Measurements from ENCODE around the gene ARHGAP29.

ARHGAP29 gene

DNA sequence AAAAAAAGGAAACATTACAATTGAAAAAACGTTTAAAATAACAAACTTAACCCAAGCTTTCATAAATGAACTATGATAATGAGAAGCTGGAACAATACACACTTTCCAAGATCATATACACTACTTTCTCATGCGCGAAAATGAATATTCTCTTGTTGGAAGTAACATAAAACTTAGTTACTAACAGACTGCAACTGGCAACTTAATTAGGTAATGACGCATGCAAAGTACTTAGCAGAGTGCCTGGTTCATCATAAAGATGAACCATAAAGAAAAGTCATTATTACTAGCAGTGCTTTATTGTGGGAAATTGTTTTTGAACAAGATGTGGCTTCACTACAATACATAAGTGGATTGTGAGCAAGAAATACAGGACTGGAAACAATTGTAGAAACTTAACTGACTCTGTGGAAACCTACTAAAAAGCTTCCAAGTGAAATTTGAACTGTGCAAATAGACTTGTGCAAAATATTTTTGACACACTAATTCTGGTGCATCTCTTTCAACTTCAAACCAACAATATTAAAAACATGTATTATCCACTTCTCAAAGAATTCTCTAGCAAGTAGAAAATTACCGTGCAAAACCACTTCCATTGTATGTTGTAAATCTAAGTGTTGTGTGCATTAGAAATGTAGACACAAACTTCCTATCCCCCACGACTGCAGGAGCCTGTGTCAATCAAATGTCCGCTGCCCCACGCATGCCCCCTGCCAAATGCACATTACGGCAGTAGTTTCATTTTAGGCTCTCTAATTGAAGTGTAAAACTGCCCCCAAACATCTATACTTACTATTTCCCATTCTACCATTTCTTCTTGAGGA, 2.0 kb downstream of the ARHGAP29 start:
- no peak for DNase-seq

DNA sequence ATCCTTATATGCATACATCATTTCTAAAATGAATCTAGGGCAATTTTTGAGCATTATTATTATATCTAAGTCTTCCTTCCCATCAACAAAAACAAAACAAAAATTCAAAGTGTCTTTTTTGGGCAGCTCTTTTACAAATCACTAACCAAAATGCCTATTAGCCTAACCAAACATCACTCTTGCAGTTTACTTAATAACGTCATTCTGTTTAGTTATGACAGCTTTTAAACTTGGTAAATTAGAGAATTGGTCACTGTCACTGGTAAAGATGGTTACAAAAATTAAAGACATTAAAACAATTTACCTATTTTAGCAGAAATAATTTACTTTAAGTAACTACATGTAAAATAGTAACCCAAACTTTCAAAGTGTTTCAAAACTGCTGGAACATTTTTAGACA, 2.8 kb downstream of the ARHGAP29 start:
- DNase-seq = no peak

DNA sequence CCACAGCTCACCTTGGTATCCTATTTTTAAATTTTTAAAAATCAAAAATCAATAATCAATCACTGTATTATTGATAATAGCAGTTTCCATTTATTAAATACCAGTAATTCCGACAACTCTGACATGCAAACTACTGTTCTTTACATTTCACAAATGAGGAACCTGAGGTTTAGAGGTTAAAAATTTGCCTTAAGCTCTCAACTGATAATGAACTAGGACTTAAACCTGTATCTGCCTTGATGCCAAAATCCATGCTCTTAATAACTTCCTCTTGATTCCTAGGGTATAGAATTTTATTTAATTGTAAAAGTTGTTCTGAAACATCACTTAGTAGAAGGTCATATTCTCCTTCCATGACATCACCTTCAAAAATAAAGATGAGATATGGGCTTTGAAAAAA, 5.6 kb downstream of the ARHGAP29 start:
- no peak for DNase-seq

DNA sequence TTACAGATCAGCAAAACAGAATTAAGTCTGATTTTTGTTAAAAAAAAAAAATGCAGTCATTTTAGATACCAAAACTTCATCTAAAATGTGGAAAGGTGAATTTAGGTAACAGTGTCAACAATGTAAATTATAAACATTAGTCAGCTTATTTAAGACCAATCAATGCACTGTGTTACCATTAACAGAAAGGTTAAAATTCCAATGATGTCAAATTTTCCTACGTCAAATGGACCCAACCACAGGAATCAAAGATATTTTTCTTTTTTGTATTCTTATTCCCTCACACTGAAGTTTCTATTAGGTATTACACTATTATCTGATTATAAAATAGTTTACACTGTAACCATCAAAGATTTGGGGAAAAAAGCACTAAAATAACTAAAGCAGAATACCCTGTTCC, 6.5 kb downstream of the ARHGAP29 start:
- DNase-seq = no peak

DNA sequence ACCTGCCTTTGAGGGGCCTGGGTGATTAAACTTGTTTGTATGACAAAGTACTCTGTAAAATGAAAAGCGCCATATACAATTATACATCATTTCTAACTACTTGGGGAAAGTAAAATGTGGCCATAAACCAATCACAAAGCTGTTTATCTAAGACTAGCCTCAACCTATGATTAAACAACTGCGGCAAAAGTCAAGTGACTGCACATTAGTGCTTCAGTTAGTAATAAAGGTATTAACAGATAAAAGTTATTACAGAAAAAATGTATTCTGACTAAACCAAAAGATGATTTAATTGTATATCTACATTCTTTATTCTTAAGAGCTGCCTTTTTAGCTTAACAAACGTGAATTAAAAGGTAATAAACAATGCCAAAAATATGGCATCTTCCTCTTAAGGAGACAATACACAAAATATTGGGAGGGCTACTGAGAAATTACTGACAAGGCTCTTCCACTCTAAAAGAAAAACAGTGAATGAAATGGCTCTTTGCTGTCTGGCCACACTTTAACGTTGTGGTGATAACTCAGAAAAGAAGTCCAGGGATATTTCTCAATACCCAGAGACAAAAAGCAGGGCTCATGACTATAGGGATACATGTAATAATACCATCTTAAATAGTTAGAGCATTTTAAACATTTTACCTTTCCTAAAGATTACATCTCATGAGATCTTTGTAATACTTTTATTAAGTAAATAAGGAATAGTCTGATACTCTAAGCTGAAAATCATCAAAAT, 8.6 kb downstream of the ARHGAP29 start:
- DNase-seq = no peak

DNA sequence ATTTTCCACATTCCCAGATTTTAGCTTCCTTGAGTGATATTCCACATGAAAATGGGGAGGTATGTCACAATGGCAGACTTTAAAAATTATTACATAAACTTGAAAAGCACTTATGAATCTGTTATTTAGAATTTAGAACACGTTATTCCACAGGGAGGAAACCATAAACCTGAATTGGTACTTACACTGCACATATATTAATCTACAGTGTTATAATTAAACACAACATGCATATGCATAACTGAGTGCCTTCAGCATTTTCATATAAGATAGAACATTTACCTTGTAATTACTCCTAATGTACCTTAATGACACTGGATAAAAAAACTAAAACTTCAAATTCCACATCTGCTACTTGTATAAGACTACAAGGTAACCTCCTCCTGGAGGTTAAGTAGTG, 9.8 kb downstream of the ARHGAP29 start:
- DNase-seq = no peak

DNA sequence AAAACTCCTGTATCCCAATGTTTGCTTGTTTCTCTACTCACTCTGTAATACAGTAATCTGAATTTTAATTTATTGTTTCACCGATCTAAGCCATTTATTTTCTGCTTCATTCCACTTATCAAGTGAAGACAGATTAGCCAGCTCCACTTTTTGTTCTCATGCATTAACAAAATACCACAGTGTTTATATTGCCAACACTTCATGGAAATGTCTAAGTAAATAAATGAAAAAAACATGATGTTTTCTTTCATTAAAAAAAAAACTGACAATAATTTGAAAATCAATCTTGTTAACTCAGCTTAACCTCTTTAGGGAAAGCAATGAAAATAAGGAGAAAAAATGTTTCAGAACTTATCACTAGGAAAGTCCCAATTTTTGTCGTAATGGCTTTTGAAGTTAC, 11.5 kb downstream of the ARHGAP29 start:
- DNase-seq = no peak

DNA sequence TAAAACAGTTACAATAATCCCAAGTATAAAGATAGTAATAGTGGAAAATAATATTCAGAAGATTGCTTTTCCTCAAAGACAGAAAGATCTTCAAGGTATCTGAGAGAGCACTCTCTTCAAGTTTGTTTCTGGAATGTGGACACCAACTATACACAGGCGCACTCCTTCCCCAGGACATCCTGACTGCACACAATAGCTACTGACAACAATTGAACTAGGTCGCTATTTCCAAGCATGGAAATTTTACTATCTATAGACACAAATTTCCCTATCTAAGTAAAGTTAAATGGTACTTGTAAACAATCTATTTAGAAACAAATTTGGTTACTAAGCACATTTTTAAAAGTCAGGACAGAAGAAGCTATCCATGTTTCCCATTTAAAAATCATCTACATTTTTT, 19.1 kb downstream of the ARHGAP29 start:
- DNase-seq = no peak

DNA sequence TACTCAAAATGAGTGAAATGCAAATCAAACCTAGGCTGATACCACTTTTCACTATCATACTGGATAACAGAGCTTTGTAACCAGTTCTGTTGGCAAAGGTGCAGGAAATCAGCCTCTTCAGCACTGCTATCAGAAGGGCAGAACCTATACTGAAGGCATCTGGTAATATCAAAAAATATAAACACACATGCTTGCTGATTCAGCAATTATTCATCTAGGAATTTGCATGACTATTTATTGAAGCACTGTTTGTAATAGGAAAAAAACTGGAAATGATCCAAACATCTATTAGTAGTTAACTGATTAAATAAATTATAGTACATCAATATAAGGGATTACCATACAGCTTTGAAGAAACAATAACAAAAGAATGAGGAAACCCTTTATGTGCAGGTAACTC, 21.4 kb downstream of the ARHGAP29 start:
- DNase-seq = no peak

DNA sequence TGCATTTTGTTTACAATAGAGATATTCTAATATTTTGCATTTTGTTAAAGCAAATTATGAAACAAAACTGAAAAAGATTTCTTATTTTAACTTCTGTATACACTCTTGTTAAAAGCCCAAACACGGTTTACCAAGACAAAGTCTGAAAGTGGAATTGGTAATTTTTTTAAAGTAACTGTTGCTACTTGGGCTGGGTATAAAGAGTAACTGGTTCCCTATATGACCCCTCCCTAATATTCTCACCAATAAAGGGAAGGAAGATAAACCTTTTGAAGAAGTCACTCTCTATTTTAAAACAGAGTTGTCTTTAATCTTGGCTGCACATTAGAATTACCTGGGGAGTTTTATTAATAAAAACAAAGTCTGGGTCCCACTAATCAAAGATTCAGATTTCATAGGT, 27.4 kb downstream of the ARHGAP29 start:
- DNase-seq = no peak

DNA sequence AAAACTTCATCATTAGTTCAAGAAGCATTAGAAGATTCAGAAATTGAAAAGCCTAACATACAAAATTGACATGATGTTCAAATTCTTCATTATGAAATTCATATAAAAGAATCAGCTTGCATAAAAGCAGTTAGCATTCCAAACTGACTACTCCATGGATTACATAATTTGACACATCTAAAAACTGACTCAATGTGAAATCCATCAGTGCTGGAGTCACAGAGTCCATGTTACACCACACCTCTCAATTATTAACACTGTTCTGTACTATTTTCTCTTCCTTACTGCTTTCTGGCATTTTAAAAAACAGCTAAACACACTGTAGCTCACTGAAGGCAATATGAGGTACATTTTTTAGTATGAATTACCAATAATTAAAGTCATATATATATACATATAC, 28.0 kb downstream of the ARHGAP29 start:
- DNase-seq = no peak

DNA sequence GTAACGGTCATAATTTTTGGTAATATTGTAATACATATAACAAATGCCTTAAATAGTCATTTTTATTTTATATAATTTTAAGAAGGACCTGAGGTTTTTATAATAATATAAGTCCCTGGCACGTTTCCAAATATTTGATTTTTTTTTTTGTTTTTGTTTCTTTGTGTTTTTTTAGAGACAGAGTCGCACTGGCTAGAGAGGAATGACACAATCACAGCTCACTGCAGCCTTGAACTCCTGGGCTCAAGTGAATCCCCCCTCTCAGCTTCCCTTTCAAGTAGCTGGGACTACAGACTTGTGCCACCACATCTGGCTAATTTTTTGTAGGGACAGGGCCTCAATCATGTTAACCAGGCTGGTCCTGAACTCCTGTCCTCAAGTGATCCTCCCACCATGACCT, 29.7 kb downstream of the ARHGAP29 start:
- no peak for DNase-seq

DNA sequence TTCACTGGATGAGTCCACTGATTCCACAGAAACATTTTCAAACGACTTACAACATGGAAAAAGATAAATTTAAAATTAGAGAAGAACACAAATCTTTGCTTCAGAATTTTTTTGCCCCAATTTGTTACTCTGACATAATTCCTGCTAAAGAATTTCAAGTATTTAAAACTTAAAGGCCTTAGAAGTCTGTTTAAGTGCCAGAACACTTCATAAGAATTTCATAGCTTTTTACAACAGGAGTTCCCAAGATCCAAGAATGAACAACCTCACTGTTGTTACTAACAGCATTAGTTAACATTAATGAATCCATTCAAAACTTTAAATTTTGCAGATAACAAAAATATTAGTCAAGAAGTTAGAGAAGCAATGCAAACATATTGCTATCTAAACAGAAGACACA, 31.7 kb downstream of the ARHGAP29 start:
- DNase-seq = no peak

DNA sequence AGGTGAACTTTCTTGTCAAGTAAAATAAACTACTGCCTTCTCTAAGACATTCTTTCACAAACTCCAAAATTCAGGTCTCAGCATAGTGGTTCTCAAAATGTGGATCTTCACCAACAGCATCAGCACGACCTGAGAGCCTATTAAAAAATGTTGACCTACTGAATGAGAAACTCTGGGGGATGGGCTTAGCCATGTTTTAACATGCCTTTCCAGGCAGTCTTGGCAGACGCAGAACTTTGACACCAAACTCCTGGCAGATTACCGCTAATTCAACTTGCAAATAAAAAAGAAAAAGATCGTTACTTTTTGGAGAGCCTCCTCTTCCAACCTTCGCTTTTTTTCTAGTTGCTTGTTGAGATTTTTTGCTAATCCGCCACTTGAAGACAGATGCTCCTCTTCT, 35.1 kb downstream of the ARHGAP29 start:
- DNase-seq = no peak

DNA sequence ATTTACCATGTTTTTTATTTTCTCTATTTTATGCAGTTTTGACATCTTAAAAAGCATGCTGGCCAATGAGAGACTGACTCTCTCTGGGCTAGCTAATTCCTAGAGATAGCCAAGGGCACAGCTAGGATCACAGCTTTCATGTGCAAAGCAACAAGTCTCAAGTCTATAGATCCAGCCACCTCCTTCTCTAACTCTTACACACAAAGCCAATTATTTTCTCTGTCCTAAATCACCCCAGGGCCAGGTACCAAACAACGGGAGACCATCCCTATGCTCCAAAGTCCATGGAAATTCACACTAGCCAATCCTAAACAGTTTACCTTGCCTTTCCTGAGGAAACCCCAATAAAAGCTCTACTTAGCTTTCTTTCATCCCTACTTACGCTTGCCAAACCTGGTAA, 38.0 kb downstream of the ARHGAP29 start:
- no peak for DNase-seq

DNA sequence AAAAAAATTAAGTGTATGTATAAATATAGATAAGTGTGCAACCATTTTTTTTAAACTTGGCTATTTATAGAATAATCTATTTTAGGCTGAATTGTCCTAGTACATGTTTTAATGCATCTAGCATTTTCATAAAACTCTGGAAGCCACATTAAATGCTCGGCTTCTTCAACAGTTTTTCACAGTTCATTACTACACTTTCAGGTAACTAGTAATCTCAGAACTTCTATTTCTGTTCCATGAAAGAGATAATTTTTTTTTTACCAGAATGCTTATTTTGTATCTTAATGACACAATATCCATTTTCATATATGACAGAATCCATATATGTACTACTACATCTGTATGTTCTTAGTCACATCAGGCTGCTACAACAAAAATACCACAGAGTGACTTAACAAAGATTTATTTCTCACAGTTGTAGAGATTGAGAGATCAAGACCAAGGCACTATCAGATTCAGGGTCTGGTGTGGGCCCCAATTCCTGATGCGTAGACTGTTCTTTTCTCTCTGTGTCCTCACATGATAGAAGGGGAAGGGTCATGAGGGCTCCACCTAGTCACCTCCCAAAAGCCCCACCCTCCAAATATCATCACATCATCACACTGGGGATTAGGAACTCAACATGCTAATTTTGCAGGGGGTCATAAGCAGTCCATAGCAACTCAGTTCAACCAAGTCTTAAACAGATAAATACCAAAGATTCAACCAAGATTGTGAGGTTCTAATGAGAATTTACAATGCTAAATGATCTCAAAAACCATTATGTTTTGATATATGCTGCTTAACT, 43.1 kb downstream of the ARHGAP29 start:
- DNase-seq = no peak

DNA sequence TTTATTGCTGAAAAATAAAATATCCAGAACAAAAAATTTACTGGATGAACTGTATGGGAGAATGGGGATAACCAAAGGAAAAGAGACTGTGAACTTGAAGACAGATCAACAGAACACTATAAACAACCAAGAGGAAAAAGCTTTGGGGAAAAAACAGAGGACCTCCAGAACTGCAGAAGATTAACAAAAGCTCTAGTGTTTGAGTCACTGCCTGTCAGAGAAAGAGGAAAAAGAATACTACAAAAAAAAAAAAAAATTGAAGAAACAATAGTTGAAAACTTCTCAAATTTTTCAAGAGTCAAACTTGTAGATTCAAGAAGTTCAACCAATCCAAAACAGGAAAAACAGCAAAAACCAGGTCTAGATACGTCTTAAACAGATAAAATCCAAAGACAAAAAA, 44.3 kb downstream of the ARHGAP29 start:
- DNase-seq = no peak

DNA sequence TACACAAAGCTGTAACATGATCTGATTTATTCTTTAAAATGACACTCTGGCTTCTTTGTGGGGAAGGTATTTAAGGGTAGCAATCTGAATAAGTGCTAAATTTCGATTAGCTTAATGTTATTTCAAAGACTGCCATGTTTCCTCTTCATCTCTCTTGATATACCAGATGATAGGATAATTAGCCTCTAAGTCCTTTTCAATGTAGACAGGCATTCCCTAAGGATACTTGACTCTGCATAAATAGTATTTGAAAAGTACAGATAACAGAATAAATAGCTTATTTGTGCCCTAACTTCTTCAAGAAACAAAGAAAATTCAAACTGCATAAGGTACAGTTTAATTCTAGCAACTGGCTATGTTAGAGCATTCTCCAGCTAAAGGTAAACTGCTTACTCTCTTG, 46.2 kb downstream of the ARHGAP29 start:
- DNase-seq = no peak

DNA sequence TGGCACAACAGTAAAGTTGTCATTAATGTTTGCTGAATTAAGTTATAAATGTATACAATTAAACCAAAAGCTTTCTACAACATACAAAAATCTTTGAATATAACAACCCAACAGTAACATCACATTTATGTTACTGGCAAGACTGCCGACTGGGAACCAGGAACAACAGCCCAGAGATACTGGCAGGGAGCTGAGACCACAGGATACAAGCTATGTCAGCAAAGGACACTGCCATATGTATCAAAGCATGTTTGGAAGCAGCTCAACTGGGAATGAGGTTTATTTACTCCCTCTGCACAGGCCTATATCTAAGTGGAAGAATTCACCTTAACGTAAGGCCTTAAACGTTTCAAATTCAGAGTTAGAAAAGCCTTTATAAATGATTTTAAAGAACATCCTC, 50.4 kb downstream of the ARHGAP29 start:
- DNase-seq = no peak

DNA sequence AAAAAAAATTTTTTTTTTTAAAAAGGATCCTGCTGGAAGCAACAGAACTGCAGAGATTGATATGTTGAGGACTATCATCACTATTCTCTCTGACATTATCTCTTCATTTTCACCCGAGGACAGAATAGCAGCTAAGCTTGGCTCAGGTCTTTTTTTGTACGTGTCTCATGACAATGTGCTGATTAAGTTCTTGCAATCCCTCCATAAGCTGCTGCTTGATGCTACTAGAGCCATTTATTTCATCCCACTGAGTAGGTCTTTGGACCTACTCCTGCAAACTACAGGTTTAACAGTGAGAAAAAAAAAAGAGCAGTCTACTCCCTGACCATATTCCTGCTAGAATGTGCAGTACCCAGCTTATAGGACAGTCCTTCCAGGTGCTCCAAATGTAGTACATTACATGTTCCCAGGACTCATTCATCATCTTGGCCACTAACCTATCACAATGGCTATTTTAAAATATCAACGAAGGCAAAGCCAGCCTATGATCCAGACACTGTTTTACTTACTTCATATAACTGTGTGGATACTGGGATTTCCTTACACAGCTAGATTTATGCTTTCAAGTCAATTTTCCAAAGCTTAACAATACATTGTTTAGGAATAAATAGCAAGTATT, 54.1 kb downstream of the ARHGAP29 start:
- no peak for DNase-seq

DNA sequence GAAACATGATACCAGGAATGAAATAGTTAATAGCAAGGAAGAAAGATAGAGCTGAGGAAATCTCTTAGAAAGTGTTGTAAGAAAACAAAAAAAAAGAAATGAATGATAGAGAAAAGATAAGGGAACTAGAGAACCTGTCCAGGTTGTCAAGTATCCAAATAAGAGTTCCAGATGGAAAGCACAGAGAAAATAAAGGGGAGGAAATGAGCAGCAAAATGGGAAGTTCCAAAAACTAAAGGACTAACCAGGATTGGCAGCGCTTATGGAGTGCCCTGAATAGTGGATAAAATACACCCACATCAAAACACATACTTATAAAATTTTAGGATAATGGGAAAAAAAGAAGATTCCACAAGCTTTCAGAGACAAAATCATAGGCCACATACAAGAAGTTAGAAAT, 55.2 kb downstream of the ARHGAP29 start:
- no peak for DNase-seq

DNA sequence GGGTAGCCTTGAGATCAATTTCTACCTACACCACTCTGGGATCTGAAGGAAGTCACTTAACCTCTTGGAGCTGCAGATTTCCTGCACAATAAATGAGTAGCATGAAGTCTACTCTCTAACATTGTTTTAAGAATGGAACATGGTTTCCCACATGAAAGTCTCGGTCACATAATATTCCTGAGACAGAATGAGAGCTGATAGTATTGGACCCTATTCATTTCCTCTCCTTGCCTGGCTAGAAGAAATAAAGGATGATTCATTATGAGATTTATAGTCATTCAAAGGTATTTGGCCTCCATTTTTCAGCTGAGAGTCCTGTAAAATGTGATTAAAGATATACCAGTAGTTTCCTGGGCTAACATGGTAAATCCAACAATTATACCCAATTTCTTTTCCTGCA, 56.7 kb downstream of the ARHGAP29 start:
- no peak for DNase-seq

DNA sequence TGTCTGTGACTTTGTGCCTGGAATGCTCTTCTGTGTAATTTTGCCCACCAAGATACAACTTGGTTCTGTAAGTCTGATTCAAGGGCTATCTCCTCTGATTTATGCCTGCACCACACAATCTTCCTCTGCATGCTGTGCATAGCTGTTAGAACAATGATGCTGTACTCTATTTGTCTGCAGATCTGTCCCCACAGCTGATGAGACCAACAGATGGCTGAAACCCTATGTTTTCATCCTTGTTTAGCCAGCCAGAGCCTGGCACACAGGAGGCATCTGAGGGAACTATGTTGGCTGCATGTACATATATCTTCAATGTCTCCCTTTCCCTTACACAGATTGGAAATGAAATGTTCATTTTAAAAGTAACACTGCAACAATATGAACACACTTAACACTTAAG, 58.5 kb downstream of the ARHGAP29 start:
- no peak for DNase-seq

Data from hematopoietic multipotent progenitor cell treated with erythropoietin and hydrocortisone succinate and interleukin-3 and kit ligand, for 8 days (in vitro differentiated cells).